Duodenal mucosa (tissue), 2 donors: Measurements from ENCODE around the gene SLC25A41.

Experiments
- H3K27ac ChIP-seq: one replicate; pipeline ENCODE4 v1.7.0; 2013; ENCODE audit warnings: low read depth, low read length
- H3K27me3 ChIP-seq, 2 donors: one replicate each; pipeline ENCODE4 v1.7.0; 2013; ENCODE audit warnings: low read length in 2 of 2, control low read depth in 1 of 2; ENCODE audit not compliant: insufficient read depth in 2 of 2, control insufficient read depth in 1 of 2
- H3K36me3 ChIP-seq, 2 donors: one replicate each; pipeline ENCODE4 v1.7.0; 2013; ENCODE audit warnings: low read length in 2 of 2, control low read depth in 1 of 2; ENCODE audit not compliant: insufficient read depth in 2 of 2, control insufficient read depth in 1 of 2
- H3K4me1 ChIP-seq, 2 donors: one replicate each; pipeline ENCODE4 v1.7.0; 2013; ENCODE audit warnings: low read length in 2 of 2, control low read depth in 1 of 2; ENCODE audit not compliant: insufficient read depth in 2 of 2, control insufficient read depth in 1 of 2
- H3K4me3 ChIP-seq, 2 donors: one replicate each; pipeline ENCODE4 v1.7.0; 2013; ENCODE audit warnings: low read length in 2 of 2, low read depth in 1 of 2
- H3K9ac ChIP-seq, 2 donors: one replicate each; pipeline ENCODE4 v1.7.0; 2013; ENCODE audit warnings: low read length in 2 of 2, low read depth in 1 of 2
- H3K9me3 ChIP-seq, 2 donors: one replicate each; pipeline ENCODE4 v1.7.0; 2013; ENCODE audit warnings: low read length in 2 of 2, control low read depth in 1 of 2; ENCODE audit not compliant: control insufficient read depth in 1 of 2

Gene SLC25A41

GRCh38 chr19:6452223-6452614 lies 18.7 kb upstream of the SLC25A41 start:
- H3K4me1 ChIP-seq = no peaks in the 10 kb centered on the region
- no peak overlapping the region for H3K9ac ChIP-seq
- H3K27me3 ChIP-seq = no peaks in the 10 kb centered on the region
- H3K4me3 ChIP-seq = no peak overlapping the region
- H3K27ac ChIP-seq = no peak overlapping the region
- H3K9me3 ChIP-seq = peaks cover 8 to 9% of the 10 kb centered on the region in 2 donors
- H3K36me3 ChIP-seq = peaks cover 14 to 31% of the 10 kb centered on the region in 2 donors

DNA sequence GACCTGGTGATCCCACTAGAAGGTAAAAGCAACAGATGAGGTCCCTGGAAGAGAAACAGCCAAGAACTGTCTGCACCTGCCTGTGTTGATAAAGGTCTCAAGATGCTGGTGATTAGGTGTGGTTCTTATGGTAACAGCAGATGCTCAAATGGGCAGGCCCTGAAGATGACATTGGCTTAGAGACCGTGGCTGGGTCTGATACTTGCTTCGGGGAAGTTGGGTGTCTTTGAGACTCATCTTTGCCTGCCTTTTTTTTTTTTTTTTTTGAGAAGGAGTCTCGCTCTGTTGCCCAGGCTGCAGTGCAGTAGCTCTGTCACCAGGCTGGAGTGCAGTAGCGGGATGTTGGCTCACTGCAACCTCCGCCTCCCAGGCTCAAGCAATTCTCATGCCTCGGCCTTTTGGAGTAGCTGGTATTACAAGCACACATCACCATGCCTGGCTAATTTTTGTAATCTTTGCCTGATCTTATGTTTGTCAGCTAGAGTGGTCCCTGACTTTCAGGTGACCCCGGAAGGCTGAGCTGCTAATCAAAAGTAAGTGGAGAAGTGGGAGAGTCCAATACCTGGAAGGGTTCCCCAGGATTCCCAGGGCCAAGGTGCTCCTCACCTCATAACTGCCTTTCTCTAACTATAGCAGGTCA lies 18.1 kb upstream of the SLC25A41 start:
- no peak overlapping the region for H3K4me3 ChIP-seq
- H3K27me3 ChIP-seq = no peaks in the 10 kb centered on the region
- no peak overlapping the region for H3K9ac ChIP-seq
- H3K36me3 ChIP-seq = peaks cover 14 to 35% of the 10 kb centered on the region in 2 donors
- peaks cover 8 to 9% of the 10 kb centered on the region in 2 donors for H3K9me3 ChIP-seq
- H3K27ac ChIP-seq = no peak overlapping the region
- no peaks in the 10 kb centered on the region for H3K4me1 ChIP-seq

DNA sequence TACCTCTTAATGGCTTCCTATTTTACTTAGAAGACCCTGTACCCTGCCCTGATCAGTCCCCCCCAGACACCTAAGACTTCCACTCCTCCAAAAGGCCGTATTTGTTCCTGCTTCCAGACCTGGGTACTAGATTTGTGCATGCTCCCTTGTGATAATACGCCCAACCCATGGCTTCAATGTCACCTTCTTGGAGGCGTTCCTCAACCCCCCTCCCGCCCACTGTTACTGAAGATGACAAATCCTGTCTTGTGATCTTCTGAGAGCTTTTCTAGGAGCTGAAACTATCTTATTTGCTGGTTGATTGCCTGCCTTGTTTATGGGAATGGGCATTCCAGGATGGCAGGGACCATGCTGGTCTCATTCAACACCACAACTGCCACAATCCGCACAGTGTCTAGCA lies 16.6 kb upstream of the SLC25A41 start:
- Histone ChIP-seq H3K9ac (no peak overlapping the region), H3K9me3 (peaks cover 8 to 9% of the 10 kb centered on the region in 2 donors), H3K36me3 (peaks cover 14 to 31% of the 10 kb centered on the region in 2 donors), H3K4me3 (no peak overlapping the region), H3K4me1 (no peaks in the 10 kb centered on the region), H3K27ac (no peak overlapping the region), H3K27me3 (no peaks in the 10 kb centered on the region)

DNA sequence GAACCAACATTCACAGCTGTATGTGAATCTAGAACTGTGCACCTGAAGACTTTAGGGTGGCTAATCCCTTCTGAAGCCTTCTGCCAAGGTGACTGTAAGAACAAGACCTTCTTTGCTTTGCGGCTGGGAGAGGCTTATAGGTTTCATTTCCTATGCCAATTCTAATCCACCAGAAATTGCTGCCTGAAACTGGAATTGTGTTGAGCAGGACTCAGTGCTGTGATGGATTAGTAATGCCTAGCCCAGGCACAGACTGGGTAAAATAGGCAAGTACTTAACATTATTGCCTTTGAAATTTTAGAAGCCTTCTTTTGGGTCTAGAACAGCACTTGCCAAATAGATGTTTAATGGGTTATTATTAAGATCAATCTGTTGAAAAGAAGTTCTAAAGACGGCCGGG lies 14.5 kb upstream of the SLC25A41 start:
- no peaks in the 10 kb centered on the region for H3K27me3 ChIP-seq
- no peak overlapping the region for H3K4me3 ChIP-seq
- peaks cover 0 to 16% of the 10 kb centered on the region in 2 donors for H3K36me3 ChIP-seq
- H3K9ac ChIP-seq = no peak overlapping the region
- H3K4me1 ChIP-seq = no peaks in the 10 kb centered on the region
- no peaks in the 10 kb centered on the region for H3K9me3 ChIP-seq
- no peak overlapping the region for H3K27ac ChIP-seq

- Histone ChIP-seq H3K36me3 (peaks cover 0 to 6% of the 10 kb centered on the region in 2 donors), H3K27me3 (no peaks in the 10 kb centered on the region), H3K27ac (no peak overlapping the region), H3K4me1 (no peaks in the 10 kb centered on the region), H3K9me3 (no peaks in the 10 kb centered on the region), H3K9ac (no peak overlapping the region), H3K4me3 (no peak overlapping the region)
Observed at GRCh38 chr19:6446452-6446851, 12.9 kb upstream of the SLC25A41 start.

GRCh38 chr19:6443986-6444385 lies 10.4 kb upstream of the SLC25A41 start:
- no peak overlapping the region for H3K4me3 ChIP-seq
- no peak overlapping the region for H3K27ac ChIP-seq
- no peaks in the 10 kb centered on the region for H3K9me3 ChIP-seq
- no peak overlapping the region for H3K9ac ChIP-seq
- H3K27me3 ChIP-seq = no peaks in the 10 kb centered on the region
- H3K4me1 ChIP-seq = no peaks in the 10 kb centered on the region
- peaks cover 0 to 6% of the 10 kb centered on the region in 2 donors for H3K36me3 ChIP-seq

DNA sequence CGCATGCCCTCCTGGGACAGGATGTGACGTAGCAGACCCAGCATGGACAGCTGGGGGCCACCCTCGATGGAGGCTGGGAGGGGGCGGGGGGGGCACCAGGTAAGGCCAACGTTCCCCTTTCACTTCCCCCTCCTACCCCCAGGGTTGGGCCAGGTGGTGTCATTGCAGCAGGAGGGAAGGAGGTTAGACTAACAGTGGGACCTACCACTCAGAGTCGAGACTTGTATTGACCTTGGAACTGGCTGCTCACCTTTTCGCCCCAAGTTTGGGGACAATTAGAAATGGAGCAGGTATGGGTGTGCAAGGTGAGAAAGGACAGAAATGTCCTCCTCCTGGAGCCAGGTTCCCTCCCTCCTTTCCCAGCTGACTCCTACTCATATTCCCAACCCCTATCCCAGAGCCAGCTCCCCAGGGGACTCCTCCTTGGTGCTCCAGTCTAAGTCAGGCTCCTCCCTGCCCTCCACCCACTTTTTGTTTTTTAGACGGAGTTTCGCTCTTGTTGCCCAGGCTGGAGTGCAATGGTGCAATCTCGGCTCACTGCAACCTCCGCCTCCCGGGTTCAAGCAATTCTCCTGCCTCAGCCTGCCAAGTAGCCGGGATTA lies 8.6 kb upstream of the SLC25A41 start:
- Histone ChIP-seq H3K9ac (no peak overlapping the region), H3K27me3 (no peaks in the 10 kb centered on the region), H3K4me3 (no peak overlapping the region), H3K4me1 (no peaks in the 10 kb centered on the region), H3K36me3 (peaks cover 0 to 6% of the 10 kb centered on the region in 2 donors), H3K27ac (no peak overlapping the region), H3K9me3 (no peaks in the 10 kb centered on the region)

DNA sequence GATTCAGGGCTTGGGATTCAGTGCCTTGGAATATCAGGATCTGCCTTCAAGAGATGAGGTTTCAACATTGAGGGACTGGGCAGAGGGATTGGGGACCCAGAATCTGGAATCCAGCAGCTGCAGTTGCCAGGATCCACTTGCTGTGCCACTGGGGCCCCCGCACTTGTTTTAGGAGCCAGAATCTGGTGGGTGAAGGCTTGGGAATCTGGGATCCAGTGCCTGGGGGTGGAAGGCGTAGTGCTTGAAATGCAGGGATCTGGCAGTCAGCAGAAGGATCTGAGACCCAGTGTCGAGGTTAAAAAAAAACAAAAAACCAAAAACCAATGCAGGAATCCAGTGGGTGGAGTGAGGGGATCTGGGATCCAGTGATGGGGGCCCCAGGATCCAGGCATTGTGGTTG lies 7.3 kb upstream of the SLC25A41 start:
- Histone ChIP-seq H3K9ac (no peak overlapping the region), H3K27ac (no peak overlapping the region), H3K9me3 (no peaks in the 10 kb centered on the region), H3K4me1 (no peaks in the 10 kb centered on the region), H3K4me3 (no peak overlapping the region), H3K36me3 (no peaks in the 10 kb centered on the region), H3K27me3 (no peaks in the 10 kb centered on the region)

DNA sequence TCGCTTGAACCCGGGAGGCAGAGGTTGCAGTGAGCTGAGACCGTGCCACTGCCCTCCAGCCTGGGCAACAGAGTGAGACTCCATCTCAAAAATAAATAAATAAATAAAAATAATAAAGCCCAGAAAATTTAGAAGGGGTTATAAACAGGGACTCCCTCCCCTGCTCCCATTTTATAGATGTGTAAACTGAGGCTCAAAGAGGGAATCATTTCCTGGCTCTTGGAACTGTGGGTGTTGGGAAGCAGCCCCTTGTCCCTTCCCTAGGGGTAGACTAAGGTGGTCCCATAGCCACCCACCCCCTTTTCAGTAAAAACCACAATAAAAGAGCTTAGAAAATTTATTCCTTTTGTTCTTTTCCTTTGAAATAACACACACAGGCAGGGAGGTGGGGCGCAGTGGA lies 6.2 kb upstream of the SLC25A41 start:
- Histone ChIP-seq H3K36me3 (no peaks in the 10 kb centered on the region), H3K9me3 (no peaks in the 10 kb centered on the region), H3K27ac (no peak overlapping the region), H3K27me3 (no peaks in the 10 kb centered on the region), H3K4me1 (no peaks in the 10 kb centered on the region), H3K9ac (no peak overlapping the region), H3K4me3 (no peak overlapping the region)

GRCh38 chr19:6433165-6433564 lies 398 bp downstream of the SLC25A41 start:
- Histone ChIP-seq H3K4me3 (no peak overlapping the region), H3K9ac (no peak overlapping the region), H3K27me3 (peaks cover 0 to 3% of the 10 kb centered on the region in 2 donors), H3K27ac (no peak overlapping the region), H3K36me3 (no peaks in the 10 kb centered on the region), H3K4me1 (no peaks in the 10 kb centered on the region), H3K9me3 (no peaks in the 10 kb centered on the region)
